Measurements from ENCODE around the gene TSPAN14.
"Not testable (repeated sequence)": the region's sequence is repeated elsewhere in the genome, so short reads cannot be mapped to it uniquely, and the experiment has no call there.

Gene TSPAN14, protein sequence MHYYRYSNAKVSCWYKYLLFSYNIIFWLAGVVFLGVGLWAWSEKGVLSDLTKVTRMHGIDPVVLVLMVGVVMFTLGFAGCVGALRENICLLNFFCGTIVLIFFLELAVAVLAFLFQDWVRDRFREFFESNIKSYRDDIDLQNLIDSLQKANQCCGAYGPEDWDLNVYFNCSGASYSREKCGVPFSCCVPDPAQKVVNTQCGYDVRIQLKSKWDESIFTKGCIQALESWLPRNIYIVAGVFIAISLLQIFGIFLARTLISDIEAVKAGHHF

DNA sequence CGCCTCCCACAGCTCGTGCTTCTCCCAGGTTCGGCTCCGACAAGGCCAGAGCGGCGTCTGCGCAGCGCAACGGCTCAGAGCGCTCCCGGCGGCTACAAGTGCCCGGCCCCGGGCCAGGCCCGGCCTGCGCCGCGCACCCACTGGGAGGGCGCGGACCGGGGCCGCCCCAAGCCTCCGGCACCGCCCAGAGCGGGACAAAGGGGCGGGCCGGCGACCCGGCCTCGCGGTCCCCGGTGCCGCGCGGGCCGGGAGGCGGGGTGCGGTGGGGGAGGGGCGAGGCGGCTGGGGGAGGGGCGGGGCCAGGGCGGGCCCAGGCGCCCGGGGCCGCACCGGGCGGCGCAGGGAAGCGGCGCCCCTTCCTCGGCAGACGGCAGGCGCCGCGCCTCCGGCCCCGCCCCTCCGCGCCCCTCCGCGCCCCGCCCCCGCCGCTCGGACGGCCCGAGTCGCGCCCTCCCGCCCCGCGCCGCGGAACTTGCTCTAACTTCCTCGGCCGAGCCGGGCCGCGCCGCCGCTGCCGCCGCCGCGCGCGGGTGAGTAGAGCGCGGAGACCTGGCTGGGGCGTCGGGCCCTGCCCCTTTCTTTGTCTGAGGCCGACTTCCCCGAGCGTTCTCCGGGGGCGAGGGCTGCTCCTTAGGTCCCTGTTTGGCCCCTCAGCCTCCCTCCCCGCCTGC, at the start of gene TSPAN14:
TSPAN14 (plus strand) TSS at position 469 of the 671 bp plus-strand sequence. CDS start 34,924 bp downstream, outside the sequence.
- DNase-seq (ENCODE audit: low read depth), result peak; percentile 85

DNA sequence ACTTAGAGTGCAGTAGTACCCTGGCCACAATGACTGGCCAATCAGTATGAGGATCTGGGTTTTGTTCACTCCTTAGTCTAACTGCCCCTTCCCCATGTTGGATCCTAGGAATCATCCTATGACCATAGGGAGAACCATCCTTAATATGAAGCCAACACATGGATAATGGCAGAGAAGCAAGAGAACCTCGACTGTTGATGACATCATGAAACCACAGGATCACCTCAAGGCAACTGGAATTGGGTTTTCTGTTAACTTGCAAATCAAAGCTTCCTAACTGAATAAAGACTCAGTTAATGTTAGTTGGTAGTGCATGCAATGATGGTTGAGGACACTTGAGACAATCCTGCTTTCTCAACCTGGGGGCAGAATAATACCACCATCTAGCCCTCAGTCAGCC, 49.1 kb upstream of the TSPAN14 start:
- no peak for DNase-seq (ENCODE audit: low read depth)

GRCh38 chr10:80405626-80406025, 48.5 kb upstream of the TSPAN14 start:
- DNase-seq (ENCODE audit: low read depth), result no peak

DNA sequence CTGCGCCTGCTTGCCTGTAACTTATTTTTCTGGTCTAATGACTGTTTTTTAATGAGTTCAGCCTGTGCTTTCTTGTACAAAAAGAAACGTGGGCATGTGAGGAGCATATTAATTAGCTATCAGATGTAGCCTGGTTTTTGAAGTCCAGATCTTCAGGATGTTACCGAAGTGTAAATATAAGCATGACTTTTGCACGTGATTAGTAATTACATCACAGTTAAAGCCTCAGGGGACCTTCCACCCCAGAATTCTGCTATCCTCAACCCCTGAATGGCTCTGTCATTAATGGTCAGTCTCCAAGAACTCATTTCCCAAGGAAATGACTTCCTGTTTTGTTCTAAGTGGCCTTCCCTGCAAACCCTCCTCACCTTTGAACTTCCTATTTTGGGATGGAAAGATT, 47.9 kb upstream of the TSPAN14 start:
- no peak for DNase-seq (ENCODE audit: low read depth)

- no peak for DNase-seq (ENCODE audit: low read depth)
These were observed 46.3 kb upstream of the TSPAN14 start for GRCh38 chr10:80407812-80408241.

GRCh38 chr10:80408242-80409101, 45.6 kb upstream of the TSPAN14 start, which contains the start of gene PRXL2A:
PRXL2A (plus strand) TSS chr10:80408551; CDS start chr10:80420468, 11,917 bp downstream.
- peak; percentile 7 for DNase-seq (ENCODE audit: low read depth)

- DNase-seq (ENCODE audit: low read depth), result no peak
These were observed 45.0 kb upstream of the TSPAN14 start for GRCh38 chr10:80409121-80409520.

DNA sequence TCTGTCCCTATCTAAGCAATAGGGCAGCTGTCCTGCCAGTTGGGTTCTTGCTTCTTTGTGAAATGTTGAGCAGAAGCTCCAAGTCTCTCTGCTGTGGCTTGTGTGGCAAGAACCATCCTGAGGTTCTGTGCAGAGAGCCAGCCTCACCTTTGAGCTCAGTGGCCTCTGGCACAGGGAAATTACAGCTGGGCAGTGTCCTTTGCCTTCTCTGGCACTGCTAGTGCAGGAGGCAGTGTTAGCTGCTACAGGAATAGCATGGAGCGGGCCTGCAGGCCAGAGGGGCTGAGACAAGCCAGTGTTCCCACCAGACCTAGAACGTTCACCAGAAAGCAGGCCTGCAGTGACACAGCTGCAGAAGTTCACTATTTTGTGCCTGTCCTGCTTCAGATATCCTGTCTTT, 44.0 kb upstream of the TSPAN14 start:
- DNase-seq (ENCODE audit: low read depth), result no peak

- no peak for DNase-seq (ENCODE audit: low read depth)
These were observed 43.4 kb upstream of the TSPAN14 start for GRCh38 chr10:80410578-80411145.

DNA sequence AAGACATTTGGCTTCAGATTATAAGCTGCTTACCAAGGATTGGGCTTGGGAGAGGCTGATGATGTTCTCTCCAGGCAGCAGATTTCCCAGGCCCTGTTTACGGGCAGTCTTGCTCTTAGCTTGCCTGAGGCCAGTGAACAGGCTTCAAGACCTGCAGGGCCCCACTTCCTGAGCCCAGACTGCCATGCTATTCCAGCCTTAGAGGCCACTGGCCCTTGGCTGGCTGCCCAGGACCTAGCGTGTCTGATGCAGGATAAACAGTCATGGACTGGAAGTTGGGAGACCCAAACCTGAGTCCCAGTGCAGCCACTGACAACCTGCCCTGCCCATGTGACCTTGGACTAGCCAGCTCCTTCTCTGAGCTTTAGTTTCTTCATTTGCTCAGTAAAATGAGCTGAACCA, 42.8 kb upstream of the TSPAN14 start:
- peak; percentile 16 for DNase-seq (ENCODE audit: low read depth)

- DNase-seq (ENCODE audit: low read depth), result no peak
These were observed 42.4 kb upstream of the TSPAN14 start for GRCh38 chr10:80411681-80412220.

DNA sequence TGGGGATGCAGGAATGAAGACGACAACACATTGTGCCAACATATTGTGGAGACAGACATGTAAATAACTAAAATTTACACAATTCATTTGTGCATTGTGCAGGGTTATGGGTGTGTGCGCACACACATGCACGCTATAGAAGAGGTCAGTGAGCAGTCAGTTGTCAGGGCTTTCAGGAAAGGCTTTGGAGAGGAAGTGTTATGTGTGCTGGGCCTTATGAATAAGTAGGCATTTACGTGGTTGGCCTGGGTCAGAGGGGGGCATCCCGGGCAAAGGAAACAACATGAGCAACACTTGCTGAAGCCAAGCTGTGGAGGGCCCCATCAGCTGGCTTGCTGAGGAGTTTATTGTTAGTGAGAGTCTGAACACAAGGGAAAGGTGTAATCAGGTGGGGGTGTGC, 41.6 kb upstream of the TSPAN14 start:
- no peak for DNase-seq (ENCODE audit: low read depth)

DNA sequence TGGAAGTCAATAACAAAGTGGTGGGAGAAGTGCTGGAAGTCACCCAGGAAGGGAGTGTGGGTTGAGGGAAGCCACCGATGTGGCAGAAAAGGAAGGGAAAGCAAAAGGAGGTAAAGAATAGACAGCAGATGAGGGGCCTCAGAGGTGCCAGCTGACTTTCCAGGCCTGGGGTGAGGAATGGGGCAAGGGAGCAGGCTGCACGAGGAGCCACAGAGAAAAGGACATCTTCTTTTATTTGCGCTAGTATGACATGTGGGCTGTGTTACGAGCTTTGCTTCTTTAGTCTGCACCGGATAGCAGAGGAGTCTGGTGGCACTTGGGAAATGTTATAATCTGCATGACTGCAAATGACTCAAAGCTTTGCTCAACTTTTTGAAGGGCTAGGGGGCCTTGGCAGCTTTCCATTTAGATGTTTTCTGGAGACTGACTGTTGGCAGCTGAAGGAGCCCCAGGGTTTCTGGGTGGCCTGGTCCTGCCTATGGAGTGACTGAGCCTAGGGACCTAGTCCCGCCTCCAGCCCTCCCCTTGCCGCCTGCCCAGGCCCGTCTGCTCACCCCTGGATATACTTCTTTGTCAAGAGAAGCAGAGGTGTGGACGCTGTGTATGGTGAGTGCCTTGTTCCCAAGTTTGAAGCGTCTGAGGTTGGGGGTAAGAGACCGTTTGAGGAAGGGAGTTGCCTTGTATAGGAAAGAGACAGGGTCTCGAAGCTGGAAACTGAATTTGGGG, 40.7 kb upstream of the TSPAN14 start:
- DNase-seq (ENCODE audit: low read depth), result peak; percentile 26

GRCh38 chr10:80414142-80414895, 39.8 kb upstream of the TSPAN14 start:
- no peak for DNase-seq (ENCODE audit: low read depth)

- DNase-seq (ENCODE audit: low read depth), result no peak
These were observed 38.2 kb upstream of the TSPAN14 start for GRCh38 chr10:80415734-80416478.

DNA sequence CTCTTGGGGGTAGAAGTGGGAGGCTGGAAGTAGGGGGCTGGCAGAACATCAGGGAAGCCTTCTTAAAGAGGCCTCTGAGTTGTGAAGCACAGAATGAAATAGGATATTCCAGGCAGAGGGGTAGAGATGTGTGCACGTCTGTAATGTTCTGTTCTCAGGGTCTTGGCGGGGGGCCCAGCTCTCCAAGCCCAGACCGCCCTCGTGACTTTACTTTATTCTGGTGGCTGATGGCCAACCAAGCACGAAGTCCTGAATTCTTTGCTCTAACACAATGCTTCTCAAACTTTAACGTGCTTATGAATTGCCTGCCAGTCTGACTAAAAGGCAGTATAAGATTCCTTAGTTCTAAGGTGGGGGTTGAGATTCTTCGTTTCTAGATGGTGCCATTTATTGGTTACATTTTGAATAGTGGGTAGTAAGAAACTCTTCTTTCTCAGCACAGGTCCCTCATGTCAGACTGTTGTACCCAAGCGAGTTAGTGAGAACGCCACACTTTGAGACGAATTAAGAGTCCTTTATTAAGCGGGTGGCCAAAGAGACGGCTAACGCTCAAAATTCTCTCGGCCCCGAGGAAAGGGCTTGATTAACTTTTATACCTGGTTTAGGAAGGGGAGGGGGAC, 37.5 kb upstream of the TSPAN14 start:
- DNase-seq (ENCODE audit: low read depth), result no peak

- not testable (repeated sequence) for DNase-seq (ENCODE audit: low read depth)
These were observed 36.9 kb upstream of the TSPAN14 start for GRCh38 chr10:80417256-80417655.

- no peak for DNase-seq (ENCODE audit: low read depth)
These were observed 32.9 kb upstream of the TSPAN14 start for GRCh38 chr10:80421050-80421706.

Measured in ELR (cell line).